Globus pallidus (tissue), 1 donor: ENCODE measurements around the gene ATP5F1D.
"Not testable (repeated sequence)": the region's sequence is repeated elsewhere in the genome, so short reads cannot be mapped to it uniquely, and the experiment has no call there.

ENCODE experiments used
- DNase-seq: peaks from one replicate; pipeline ENCODE4 v3.0.0-alpha.2; 2015; ENCODE audit warnings: low spot score

The ATP5F1D gene

GRCh38 chr19:1241417-1242095 is at the start of gene ATP5F1D:
ATP5F1D (plus strand) TSS chr19:1241751; CDS start chr19:1241851, 100 bp downstream.
- peak; percentile 92 for DNase-seq

DNA sequence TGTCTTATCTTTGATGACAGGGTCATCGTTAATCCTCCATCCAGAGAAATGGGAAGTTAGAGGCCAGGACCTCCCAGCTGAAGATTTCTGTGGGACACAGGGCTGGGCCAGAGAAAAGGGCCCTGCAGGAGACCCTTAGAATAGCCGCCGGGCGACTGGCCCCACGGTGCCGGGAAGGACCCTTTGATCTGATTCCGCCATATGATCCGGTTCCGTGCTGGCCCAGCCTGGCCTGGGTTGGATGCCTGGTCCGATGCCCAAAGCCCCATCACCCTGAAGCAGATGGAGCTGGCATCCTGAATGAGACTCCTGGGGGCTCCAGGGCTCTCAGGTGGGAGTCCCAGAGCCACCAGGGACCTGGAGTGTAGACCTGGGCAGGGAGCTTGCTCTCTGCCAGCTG is 42.0 kb upstream of the ATP5F1D start:
- DNase-seq: no peak

- not testable (repeated sequence) for DNase-seq
Measured at GRCh38 chr19:1200614-1201013, 40.9 kb upstream of the ATP5F1D start.

DNA sequence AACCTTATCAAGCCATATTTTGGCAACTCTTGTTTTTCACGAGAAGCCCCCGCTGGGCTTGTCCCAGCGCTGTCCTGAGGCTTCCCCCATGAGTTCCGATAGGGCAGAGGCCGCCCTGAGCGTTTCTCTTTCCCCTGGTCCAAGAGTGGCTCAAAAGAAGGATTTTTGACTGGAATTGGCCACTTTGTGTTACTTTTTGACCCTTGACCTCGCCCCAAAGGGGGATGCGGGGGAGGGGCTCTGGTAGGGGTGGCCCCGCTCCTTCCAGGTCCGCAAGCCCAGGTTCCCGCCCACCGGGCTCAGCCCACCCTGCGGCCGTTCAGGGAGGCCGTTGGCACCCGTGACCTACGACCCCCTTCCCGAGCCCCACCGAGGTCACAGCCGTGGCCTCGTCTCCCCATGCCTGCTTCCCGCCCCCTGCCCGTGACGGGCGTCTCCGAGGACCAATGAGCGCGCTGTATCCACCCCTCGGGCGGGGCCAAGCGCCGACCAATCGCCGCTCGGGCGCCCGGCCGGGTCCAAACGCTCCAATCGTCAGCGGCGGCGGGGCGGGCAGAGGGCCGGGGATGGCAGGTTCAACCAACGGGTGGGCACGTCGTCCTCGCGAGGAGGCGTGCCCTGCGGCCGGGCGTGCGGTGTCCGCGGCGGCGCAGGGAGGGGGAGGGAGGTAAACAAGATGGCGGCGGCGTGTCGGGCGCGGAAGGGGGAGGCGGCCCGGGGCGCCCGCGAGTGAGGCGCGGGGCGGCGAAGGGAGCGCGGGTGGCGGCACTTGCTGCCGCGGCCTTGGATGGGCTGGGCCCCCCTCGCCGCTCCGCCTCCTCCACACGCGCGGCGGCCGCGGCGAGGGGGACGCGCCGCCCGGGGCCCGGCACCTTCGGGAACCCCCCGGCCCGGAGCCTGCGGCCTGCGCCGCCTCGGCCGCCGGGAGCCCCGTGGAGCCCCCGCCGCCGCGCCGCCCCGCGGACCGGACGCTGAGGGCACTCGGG is 36.1 kb upstream of the ATP5F1D start, which contains the start of gene STK11:
STK11 (plus strand) TSS at position 665 of the 986 bp plus-strand sequence. CDS start 1,136 bp downstream, outside the sequence.
- DNase-seq: peak; percentile 96

- no peak for DNase-seq
Measured at GRCh38 chr19:1206150-1206863, 35.2 kb upstream of the ATP5F1D start.

DNA sequence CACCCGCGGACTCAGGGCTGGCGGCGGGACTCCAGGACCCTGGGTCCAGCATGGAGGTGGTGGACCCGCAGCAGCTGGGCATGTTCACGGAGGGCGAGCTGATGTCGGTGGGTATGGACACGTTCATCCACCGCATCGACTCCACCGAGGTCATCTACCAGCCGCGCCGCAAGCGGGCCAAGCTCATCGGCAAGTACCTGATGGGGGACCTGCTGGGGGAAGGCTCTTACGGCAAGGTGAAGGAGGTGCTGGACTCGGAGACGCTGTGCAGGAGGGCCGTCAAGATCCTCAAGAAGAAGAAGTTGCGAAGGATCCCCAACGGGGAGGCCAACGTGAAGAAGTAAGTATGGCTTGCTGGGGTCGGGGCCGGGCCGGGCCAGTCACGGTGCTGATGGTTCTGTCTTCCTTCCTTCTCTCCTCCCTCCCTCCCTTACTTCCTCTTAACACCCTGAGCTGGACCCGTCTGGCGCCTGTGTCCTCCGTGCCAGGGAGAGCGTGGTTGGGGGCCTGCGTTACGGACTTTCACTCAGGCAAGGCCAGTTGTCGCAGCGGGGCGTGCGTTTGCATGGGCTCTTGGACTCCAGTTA is 34.6 kb upstream of the ATP5F1D start:
- no peak for DNase-seq

GRCh38 chr19:1208830-1209229 is 32.7 kb upstream of the ATP5F1D start:
- DNase-seq: not testable (repeated sequence)

DNA sequence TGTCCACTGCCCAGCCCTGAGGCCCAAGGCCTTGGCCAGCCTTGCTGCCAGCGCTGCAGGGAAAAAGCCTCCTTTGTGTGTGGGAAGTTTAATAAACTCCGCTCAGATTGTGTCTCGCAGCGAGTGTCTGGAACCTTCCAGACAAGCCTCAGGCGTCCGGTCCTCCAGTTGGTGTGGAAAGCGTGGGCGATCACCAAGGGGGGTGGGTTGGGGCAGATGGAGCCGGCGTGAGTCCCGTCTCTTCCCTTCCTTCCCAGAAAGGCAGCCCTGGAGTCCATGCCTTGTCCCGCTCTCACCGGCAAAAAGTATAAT is 31.4 kb upstream of the ATP5F1D start:
- peak; percentile 83 for DNase-seq

GRCh38 chr19:1211494-1212234 is 29.9 kb upstream of the ATP5F1D start:
- no peak for DNase-seq

- peak; percentile 63 for DNase-seq
Measured at GRCh38 chr19:1213391-1214286, 27.9 kb upstream of the ATP5F1D start.

- DNase-seq: no peak
Measured at GRCh38 chr19:1214299-1214861, 27.2 kb upstream of the ATP5F1D start.

- DNase-seq: peak; percentile 73
Measured at GRCh38 chr19:1214862-1215731, 26.5 kb upstream of the ATP5F1D start.

DNA sequence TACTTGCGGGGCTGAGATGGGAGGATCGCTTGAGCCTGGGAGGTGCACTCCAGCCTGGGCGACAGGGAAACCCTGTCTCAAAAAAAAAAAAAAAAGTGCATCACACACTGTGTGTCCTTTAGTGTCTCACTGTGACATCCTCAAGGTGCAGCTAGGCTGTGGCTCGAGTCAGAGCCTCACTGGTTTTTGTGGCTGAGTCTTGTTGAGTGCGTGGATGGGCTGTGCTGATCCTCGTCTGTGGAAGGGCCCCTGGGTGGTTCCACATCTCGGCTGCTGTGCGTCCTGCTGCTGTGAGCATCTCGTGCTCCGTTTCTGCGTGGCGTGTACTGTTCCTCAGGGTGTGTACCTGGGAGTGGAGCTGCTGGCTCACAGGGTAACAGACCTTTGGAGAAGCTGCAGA is 24.8 kb upstream of the ATP5F1D start:
- no peak for DNase-seq

DNA sequence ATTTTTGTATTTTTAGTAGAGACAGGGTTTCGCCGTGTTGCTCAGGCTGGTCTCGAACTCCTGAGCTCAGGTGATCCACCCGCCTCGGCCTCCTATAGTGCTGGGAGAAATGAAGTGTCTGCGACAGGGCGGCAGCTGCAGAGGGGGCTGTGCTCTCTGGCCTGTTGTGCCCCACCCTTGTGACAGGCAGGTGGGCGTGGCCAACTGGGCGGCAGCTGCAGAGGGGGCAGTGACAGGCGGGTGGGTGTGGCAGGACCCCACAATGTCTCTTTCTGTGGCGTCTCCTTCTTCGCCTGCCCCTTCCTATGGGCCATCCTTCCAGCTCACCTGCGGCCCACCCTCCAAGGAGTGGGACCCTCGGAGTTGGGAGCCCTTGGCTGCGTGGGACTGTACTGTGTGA is 24.2 kb upstream of the ATP5F1D start:
- no peak for DNase-seq

DNA sequence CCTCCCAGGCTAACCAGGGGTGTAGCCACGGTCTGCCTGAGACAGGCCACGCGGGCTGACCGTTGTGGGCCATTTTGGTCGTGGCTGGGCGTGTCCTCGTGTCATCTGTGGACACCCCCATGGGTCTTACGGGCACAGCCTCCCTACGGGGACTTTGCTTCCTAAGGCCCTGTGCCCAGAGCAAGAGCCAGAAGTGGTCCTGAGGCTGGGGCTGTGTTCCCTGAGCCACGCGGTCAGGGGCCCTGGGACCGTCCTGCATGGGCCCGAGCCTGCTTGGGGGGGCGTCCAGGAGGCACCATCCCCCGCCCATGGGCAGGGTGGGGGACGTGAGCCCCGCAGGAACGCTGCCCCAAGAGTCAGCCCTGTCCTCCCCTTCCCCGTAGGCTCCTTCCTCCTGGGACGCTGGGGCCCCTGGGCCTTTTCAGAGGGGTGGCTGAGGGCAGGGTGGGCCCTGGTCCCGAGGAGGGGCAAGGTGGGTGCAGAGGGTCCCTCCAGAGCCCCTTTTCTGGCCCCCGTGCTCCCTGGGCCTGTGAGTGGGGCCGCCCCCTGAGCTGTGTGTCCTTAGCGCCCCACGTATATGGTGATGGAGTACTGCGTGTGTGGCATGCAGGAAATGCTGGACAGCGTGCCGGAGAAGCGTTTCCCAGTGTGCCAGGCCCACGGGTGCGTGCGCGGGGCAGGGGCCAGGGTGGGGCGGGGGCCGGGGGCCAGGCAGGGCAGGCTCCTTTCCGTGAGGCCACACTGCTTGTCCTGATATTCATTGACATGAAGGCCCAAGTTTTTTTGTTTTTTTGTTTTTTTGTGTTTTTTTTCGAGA is 22.6 kb upstream of the ATP5F1D start:
- DNase-seq: no peak

- DNase-seq: no peak
Measured at GRCh38 chr19:1219786-1220476, 21.6 kb upstream of the ATP5F1D start.

- no peak for DNase-seq
Measured at GRCh38 chr19:1220477-1220930, 21.0 kb upstream of the ATP5F1D start.
